Adrenal gland (tissue), 12 donors: ENCODE data around the gene SLC35E2B. TPM values are rescaled to one million over a fixed set of nuclear protein-coding genes. Genes with fewer than 3 reads are reported as not detected.
A peak's percentile ranks its signal among the peaks of the same experiment; 100 is the strongest.
"Not testable (repeated sequence)": the region's sequence is repeated elsewhere in the genome, so short reads cannot be mapped to it uniquely, and the experiment has no call there.

Source experiments
- DNase-seq, 7 donors: peaks; one replicate each; pipeline ENCODE4 v3.0.0-alpha.2; 2019 to 2020
- H3K27ac ChIP-seq, 5 donors: fragments of 200-600 bp; sonication (generic) in 4 of 5; 1 replicate in 3 of 5; 2 replicates in 2 of 5; pipeline versions ENCODE4 v1.5.1 to v1.8.0; 2016 to 2020; ENCODE audit warnings: mild to moderate bottlenecking in 1 of 5
- H3K27me3 ChIP-seq: fragments of 200-600 bp; 2 replicates; pipeline ENCODE4 v1.8.0; 2021
- H3K36me3 ChIP-seq, 2 donors: fragments of 200-600 bp; replicated peaks in 1 of 2; 1 replicate in 1 of 2; 2 replicates in 1 of 2; pipeline versions ENCODE4 v1.5.1 to v1.8.0; 2018 to 2022
- H3K4me1 ChIP-seq, 2 donors: fragments of 200-600 bp; replicated peaks in 1 of 2; 1 replicate in 1 of 2; 2 replicates in 1 of 2; pipeline versions ENCODE4 v1.5.1 to v1.8.0; 2018 to 2021
- H3K4me3 ChIP-seq, 4 donors: fragments of 200-600 bp; sonication (generic) in 3 of 4; one replicate each; pipeline ENCODE4 v1.5.1; 2016 to 2018
- H3K9me3 ChIP-seq, 3 donors: fragments of 200-600 bp; sonication (generic) in 1 of 3; replicated peaks in 1 of 3; 1 replicate in 2 of 3; 2 replicates in 1 of 3; pipeline versions ENCODE4 v1.5.1 to v1.8.0; 2016 to 2021
- POLR2A ChIP-seq, 2 donors: fragments of 450-650 bp; IDR thresholded peaks; one replicate each; pipeline ENCODE4 v1.6.1; 2017; ENCODE audit warnings: antibody characterized with exemption in 2 of 2, mild to moderate bottlenecking in 2 of 2, moderate library complexity in 1 of 2
- WGBS, 4 donors: extraction: QIAGEN DNeasy Blood & Tissue Kit in 2 of 4; methylation state at CpG; one replicate each; pipeline versions ENCODE4 v1.1.5 to v1.1.7; 2013 to 2017; 5-methylcytosine and 5-hydroxymethylcytosine counted together
- intact Hi-C, 2 donors: fragments of 100-400 bp; cut with DNase I; formaldehyde crosslinking; loops; one replicate each; pipeline versions ENCODE4 v1.14.1 to v1.15.0; 2022 to 2023
- polyA plus RNA-seq, 3 donors: library from polyadenylated mRNA; stranded (reverse); fragments of 200-250 nt in 2 of 3; fragments of 350-450 nt in 1 of 3; fragmentation: Illumina TruSeq in 1 of 3; extraction: RNeasy Lipid Tissue Mini Kit (QIAGEN cat#74804) in 1 of 3; gene quantifications; one replicate each; pipeline ENCODE4 v1.2.3, GENCODE V29; 2013 to 2014
- total RNA-seq, 9 donors: library from RNA; depleted of rRNA in 4 of 9; stranded (reverse); fragments of >200 nt in 4 of 9; fragments of 120-200 nt in 1 of 9; fragmentation: NEBNext Ultra II Directional in 1 of 9; extraction: Animal tissue kit (Norgen Biotek cat#: 25700) in 1 of 9; gene quantifications; one replicate each; pipeline versions ENCODE4 v1.1.0 to v1.2.4, GENCODE V29; 2013 to 2023
- TF ChIP-seq, protein P1 (sequence below), 6 experiments: fragments of 450-650 bp in 4 of 6; fragments of 200-600 bp in 2 of 6; sonication (generic) in 1 of 6; IDR thresholded peaks; 1 replicate in 5 of 6; 2 replicates in 1 of 6; pipeline versions ENCODE4 v1.5.1 to v1.8.0; 2016 to 2021; ENCODE audit warnings: antibody characterized with exemption in 6 of 6, mild to moderate bottlenecking in 2 of 6, moderate library complexity in 1 of 6
- donor health status: healthy with polysubstance abuse.
- donor health status: Bipolar disorder and iron deficiency.
- donor health status: DM: yes; HTN: yes; CAD: no.
- donor health status: DM: no; HTN: no; CAD: no.
- donor health status: DM: no; HTN: no; CAD: no.
- donor health status: DM: yes; HTN: yes; CAD: no.

SLC35E2B gene
- total and polyA plus RNA-seq, 12 donors: 11.2 to 89.5 (median 48.3) TPM

DNA sequence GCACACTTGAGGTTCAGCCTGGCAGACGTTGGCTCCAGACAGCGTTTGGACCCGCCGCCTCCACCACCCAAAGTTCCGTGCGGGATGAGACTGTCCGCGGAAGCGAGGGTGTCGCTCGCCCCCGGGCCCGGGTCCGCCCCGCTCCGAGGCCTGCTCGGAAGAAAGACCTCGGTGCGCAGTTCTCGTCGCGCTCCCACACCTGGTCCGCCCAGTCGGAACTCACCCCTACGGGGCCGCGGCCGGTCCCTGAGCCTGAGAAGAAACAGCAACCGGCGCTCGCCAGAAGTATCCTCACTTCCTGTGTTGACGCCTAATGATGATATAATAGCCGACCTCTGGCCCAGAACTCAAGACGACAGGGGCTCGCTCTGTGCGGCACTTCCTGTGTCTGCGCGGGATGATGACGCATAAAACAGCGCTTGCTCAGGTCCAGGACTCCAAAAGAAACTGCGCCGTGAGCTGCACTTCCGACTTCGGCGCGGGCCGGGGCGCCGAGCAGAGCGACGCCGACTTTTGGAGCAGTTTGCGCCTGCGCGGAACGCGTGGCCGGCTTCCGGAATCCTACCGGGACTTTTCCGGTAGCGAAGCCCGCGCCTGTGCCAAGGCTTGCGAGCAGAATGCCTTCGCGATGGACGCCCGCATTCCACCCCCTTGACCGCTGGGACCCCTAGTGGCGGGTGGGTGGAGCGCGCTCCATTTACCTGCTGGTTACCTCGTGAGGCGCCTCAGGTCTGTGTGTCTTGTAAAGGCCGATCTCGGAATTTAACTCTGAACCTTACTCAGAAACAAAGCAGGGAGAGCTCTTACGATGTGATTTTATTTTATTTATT is 31.7 kb upstream of the SLC35E2B start, which contains the start of gene CDK11A:
TSS of gene CDK11A (minus strand) at position 323 of the 830 bp plus-strand sequence. CDS start 1,539 bp downstream, outside the sequence.
- Histone ChIP-seq H3K36me3 (peaks cover 0 to 13% of the 10 kb centered on the region in 2 donors), H3K4me3 (peak within 1 kb of the TSS in 2 of 4 donors; percentile 33 to 79), H3K27ac (peak within 1 kb of the TSS; percentile 69 to 96 (median 88))
- TF ChIP-seq, protein P1, sequence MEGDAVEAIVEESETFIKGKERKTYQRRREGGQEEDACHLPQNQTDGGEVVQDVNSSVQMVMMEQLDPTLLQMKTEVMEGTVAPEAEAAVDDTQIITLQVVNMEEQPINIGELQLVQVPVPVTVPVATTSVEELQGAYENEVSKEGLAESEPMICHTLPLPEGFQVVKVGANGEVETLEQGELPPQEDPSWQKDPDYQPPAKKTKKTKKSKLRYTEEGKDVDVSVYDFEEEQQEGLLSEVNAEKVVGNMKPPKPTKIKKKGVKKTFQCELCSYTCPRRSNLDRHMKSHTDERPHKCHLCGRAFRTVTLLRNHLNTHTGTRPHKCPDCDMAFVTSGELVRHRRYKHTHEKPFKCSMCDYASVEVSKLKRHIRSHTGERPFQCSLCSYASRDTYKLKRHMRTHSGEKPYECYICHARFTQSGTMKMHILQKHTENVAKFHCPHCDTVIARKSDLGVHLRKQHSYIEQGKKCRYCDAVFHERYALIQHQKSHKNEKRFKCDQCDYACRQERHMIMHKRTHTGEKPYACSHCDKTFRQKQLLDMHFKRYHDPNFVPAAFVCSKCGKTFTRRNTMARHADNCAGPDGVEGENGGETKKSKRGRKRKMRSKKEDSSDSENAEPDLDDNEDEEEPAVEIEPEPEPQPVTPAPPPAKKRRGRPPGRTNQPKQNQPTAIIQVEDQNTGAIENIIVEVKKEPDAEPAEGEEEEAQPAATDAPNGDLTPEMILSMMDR (IDR thresholded peaks at IDR 0.05): peak in 5 of 6 experiments; percentile 23 to 58 (median 36)
- TF ChIP-seq POLR2A (IDR thresholded peaks at IDR 0.05): peak; percentile 80 to 85
- H3K4me1 ChIP-seq, H3K27me3 ChIP-seq, intact Hi-C loops, H3K9me3 ChIP-seq: not testable (repeated sequence)
- peak; percentile 92 to 100 (median 98) for DNase-seq
- WGBS, 4 donors: 0% methylated on average over 31 to 54 of the region's 78 CpGs; no CpG with 5 or more reads in 1 of the 4 donors

DNA sequence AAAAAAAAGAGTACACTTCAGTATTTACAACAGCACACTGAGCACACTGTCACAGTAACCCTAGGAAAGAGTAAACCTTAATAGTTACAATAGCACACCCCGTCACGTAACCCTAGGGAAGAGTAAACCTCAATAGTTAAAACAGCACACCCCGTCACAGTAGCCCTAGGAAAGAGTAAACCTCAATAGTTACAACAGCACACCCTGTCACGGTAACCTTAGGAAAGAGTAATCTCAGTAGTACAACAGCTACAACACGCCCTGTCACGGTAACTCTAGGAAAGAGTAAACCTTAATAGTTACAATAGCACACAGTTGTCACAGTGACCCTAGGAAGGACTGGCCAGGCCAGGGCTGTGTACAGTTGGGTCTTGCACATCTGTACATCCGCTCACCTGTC is 28.6 kb upstream of the SLC35E2B start:
- Histone ChIP-seq H3K9me3 (no peaks in the 10 kb centered on the region), H3K4me3 (no peak overlapping the region), H3K36me3 (peaks cover 0 to 20% of the 10 kb centered on the region in 2 donors), H3K27ac (no peak overlapping the region), H3K27me3 (no peaks in the 10 kb centered on the region), H3K4me1 (no peaks in the 10 kb centered on the region)
- WGBS, 4 donors: 74 to 85% (median 79%) methylated on average over 7 of the region's 7 CpGs
- DNase-seq: peak in 2 of 7 donors; percentile 2 to 18
- intact Hi-C loops: no loop called here
- TF ChIP-seq, protein P1 (IDR thresholded peaks at IDR 0.05): no peak
- TF ChIP-seq POLR2A (IDR thresholded peaks at IDR 0.05): no peak

DNA sequence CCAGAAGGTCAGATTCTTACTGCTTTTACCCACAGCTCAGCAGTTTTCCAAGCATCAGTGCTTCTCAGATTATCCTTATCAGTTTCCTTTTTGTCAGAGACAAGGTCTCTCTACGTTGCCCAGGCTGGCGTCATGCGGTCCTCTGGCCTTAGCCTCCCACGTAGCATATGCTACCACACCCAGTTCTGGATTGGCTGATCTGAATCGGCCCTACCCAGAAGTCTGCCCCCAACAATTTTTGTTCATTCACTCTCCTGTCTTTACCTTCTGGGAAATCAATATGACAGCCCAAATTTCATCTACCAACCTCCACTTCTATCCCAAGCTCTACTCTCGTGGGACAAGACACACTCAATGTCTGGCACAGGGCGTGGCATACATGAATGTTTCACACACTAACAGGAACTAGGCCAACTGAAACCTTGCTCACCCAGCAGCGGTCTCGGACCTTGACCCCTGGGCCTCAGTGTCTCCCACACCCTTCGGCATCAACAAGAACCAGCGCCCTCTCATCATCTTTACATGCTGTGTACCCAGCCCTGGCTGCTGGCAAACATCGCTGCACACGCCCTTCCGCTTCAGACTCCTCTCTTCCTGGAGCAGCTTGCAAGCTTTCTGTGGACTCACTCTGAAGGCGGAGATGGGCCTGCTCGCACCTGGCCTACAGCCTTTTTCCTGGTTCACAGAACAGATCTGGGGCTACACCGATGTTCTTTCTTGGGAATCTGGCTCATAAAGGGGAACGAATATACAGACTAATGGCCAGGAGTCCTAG is 22.7 kb upstream of the SLC35E2B start:
- H3K4me3 ChIP-seq, H3K9me3 ChIP-seq, H3K27ac ChIP-seq, H3K4me1 ChIP-seq, H3K27me3 ChIP-seq, intact Hi-C loops: not testable (repeated sequence)
- DNase-seq: peak in 1 of 7 donors; percentile 5
- 87 to 93% (median 89%) methylated on average over 7 to 14 of the region's 18 CpGs for WGBS, 4 donors
- H3K36me3 ChIP-seq: peaks cover 0 to 15% of the 10 kb centered on the region in 2 donors

DNA sequence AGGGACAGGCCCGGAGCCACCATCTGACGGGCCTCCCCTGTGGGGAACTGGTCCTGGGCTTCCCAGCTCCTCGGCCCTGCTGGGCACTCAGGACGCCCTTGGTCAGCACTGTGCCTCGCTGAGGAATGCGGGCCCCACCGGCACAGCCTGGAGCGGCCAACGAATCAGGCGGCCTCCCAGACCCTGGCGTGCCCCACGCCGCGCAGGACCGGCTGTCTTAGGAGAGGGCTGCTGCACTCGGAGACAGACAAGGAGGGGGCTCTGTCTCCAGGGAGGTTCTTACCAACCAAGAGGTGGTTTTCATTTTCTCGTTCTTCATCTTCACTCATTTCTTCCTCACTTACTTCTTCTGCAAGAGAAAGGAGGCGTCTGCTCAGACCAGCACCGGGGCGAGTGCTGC is 15.3 kb upstream of the SLC35E2B start:
- DNase-seq: peak in 1 of 7 donors; percentile 9
- H3K27ac ChIP-seq, intact Hi-C loops, H3K4me3 ChIP-seq, H3K9me3 ChIP-seq, H3K4me1 ChIP-seq, H3K27me3 ChIP-seq: not testable (repeated sequence)
- WGBS, 4 donors: 89% methylated on average over 5 of the region's 20 CpGs; no CpG with 5 or more reads in 3 of the 4 donors
- peaks cover 0 to 18% of the 10 kb centered on the region in 2 donors for H3K36me3 ChIP-seq

DNA sequence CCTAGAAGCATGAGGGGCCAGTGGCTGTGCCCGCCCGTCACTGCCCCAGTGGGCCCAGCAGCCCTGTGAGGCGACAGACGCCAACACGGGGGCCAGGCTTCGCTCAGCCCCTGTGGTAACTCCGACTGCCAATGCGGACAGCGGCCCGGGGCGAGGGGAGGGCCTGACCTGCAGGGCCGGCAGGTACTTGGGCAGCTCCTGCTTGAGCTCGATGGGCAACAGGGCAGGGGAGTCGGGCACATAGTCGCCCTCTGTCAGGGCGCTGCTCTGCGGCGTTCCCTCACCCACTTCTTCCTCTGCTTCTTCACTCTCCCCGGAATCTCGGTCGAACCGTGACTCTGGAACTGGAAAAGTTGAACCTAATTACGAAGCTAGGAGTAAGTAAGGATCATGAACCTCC is 14.6 kb upstream of the SLC35E2B start:
- peak in 2 of 7 donors; percentile 6 to 37 for DNase-seq

DNA sequence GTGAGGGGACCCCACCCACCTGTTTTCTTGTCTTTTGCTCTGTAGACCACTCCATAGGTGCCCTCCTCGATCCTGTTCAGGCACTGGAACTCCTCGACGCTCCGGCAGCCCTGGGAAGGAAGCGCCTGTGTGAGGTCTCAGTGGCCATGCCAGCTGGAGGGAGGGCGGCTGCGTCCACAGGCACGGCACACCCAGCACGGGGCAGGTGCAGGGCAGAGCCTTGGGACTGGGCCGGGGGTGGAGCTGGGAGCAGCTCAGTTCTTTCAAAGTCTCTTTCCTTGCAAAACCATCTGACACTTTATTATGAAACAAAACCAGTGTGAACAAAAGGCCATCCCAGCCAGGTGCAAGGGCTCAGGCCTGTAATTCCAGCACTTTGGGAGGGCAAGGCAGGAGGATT is 13.0 kb upstream of the SLC35E2B start:
- H3K9me3 ChIP-seq, H3K4me3 ChIP-seq, H3K27me3 ChIP-seq, intact Hi-C loops, H3K27ac ChIP-seq, H3K4me1 ChIP-seq: not testable (repeated sequence)
- DNase-seq: peak in 1 of 7 donors; percentile 8
- 94 to 98% methylated on average over 4 to 5 of the region's 10 CpGs; no CpG with 5 or more reads in 2 of the 4 donors for WGBS, 4 donors
- peaks cover 0 to 18% of the 10 kb centered on the region in 2 donors for H3K36me3 ChIP-seq

More for the DNA sequence above, 14.6 kb upstream of the SLC35E2B start:
- H3K4me3 ChIP-seq, intact Hi-C loops, H3K27me3 ChIP-seq, H3K9me3 ChIP-seq, H3K27ac ChIP-seq, H3K4me1 ChIP-seq: not testable (repeated sequence)
- 94% methylated on average over 10 of the region's 23 CpGs; no CpG with 5 or more reads in 3 of the 4 donors for WGBS, 4 donors
- H3K36me3 ChIP-seq: peaks cover 0 to 18% of the 10 kb centered on the region in 2 donors

DNA sequence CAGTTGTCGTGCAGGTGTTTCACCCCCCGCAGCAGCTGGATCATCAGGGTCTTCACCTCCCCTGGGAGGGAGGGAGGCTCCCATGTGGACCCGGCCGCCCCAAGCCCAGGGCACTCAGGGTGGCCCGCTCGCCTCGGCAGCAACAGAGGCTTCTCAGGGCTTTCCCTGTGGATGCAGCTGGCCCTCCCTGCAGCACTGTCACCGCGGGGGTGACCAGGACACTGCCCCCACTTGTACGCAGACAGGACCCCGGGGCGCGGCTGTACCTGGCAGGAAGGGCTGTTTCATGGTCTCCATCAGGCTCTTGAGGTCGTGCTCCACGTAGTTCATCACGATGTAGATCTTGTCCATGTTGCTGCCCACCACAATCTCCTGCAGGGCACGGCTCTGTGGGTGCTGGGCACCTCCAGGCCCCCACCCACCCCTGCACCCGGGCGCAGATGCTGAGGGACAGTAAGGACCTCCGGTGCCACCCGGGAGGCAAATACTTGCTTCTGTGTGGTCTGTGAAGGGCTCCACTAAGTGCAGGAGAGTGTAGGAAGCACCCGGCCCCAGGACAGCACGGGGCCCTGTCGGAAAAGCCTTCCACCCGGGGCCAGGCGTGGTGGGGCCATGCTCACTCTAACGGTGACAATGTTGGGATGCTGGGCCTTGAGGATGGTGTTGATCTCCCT is 11.8 kb upstream of the SLC35E2B start:
- intact Hi-C loops, H3K27me3 ChIP-seq, H3K4me1 ChIP-seq, H3K9me3 ChIP-seq, H3K27ac ChIP-seq, H3K4me3 ChIP-seq: not testable (repeated sequence)
- WGBS, 4 donors: 70 to 91% (median 86%) methylated on average over 2 to 26 of the region's 27 CpGs
- peaks cover 0 to 18% of the 10 kb centered on the region in 2 donors for H3K36me3 ChIP-seq
- DNase-seq: peak in 2 of 7 donors; percentile 18 to 42
